HepG2 (cell line): ENCODE results near the gene FAM222B. TPM values are rescaled to one million over a fixed set of nuclear protein-coding genes. Genes with fewer than 3 reads are reported as not detected.

Experiments used
- ARNTL ChIP-seq: sonication (generic); formaldehyde crosslinking; IDR thresholded peaks from 2 replicates; pipeline ENCODE4 v1.4.0; 2020; ENCODE audit warnings: mild to moderate bottlenecking, missing genetic modification reagents
- EED ChIP-seq: sonication (generic); formaldehyde crosslinking; IDR thresholded peaks from 2 replicates; pipeline ENCODE4 v1.5.0; 2020; ENCODE audit warnings: mild to moderate bottlenecking, missing genetic modification reagents
- FIP1L1 ChIP-seq: fragments of 200-400 bp; formaldehyde crosslinking; IDR thresholded peaks from 2 replicates; pipeline ENCODE4 v1.6.1; 2018; ENCODE audit warnings: low read depth, mild to moderate bottlenecking, low read length, moderate library complexity, borderline replicate concordance; ENCODE audit not compliant: insufficient read depth
- GTF3A ChIP-seq: sonication (generic); formaldehyde crosslinking; conservative IDR thresholded peaks from 2 replicates; pipeline ENCODE4 v1.4.0; 2020; ENCODE audit warnings: mild to moderate bottlenecking, missing genetic modification reagents
- JUNB ChIP-seq: sonication (generic); formaldehyde crosslinking; IDR thresholded peaks from 2 replicates; pipeline ENCODE4 v1.8.0; 2022; ENCODE audit warnings: missing genetic modification reagents, mild to moderate bottlenecking, borderline replicate concordance
- MIER2 ChIP-seq: IDR thresholded peaks from 2 replicates; pipeline ENCODE4 v1.6.1; 2016; ENCODE audit warnings: missing biosample characterization, missing genetic modification reagents
- PAX8 ChIP-seq: sonication (generic); formaldehyde crosslinking; IDR thresholded peaks from 2 replicates; pipeline ENCODE4 v1.8.0; 2022; ENCODE audit warnings: mild to moderate bottlenecking, missing genetic modification reagents, borderline replicate concordance
- TCF7 ChIP-seq: sonication (generic); IDR thresholded peaks from 2 replicates; pipeline ENCODE4 v1.6.1; 2016; ENCODE audit warnings: antibody characterized with exemption, low read depth
- WIZ ChIP-seq: sonication (generic); formaldehyde crosslinking; IDR thresholded peaks from 2 replicates; pipeline ENCODE4 v1.5.1; 2020; ENCODE audit warnings: mild to moderate bottlenecking, missing genetic modification reagents
- ZBTB20 ChIP-seq: sonication (generic); formaldehyde crosslinking; IDR thresholded peaks from 2 replicates; pipeline ENCODE4 v1.8.1; 2023; ENCODE audit warnings: missing genetic modification reagents, low read depth, mild to moderate bottlenecking, borderline replicate concordance
- ZBTB8A ChIP-seq: sonication (generic); formaldehyde crosslinking; IDR thresholded peaks from 2 replicates; pipeline ENCODE4 v1.4.0; 2020; ENCODE audit warnings: mild to moderate bottlenecking, low read depth, missing genetic modification reagents, borderline replicate concordance
- ZFP82 ChIP-seq: sonication (generic); formaldehyde crosslinking; IDR thresholded peaks from 2 replicates; pipeline ENCODE4 v1.5.1; 2020; ENCODE audit warnings: mild to moderate bottlenecking, missing genetic modification reagents, borderline replicate concordance
- ZNF530 ChIP-seq: sonication (generic); formaldehyde crosslinking; IDR thresholded peaks from 2 replicates; pipeline ENCODE4 v1.5.0; 2020; ENCODE audit warnings: low read depth, mild to moderate bottlenecking, missing genetic modification reagents
- ZNF557 ChIP-seq: sonication (generic); formaldehyde crosslinking; IDR thresholded peaks from 2 replicates; pipeline ENCODE4 v1.4.0; 2020; ENCODE audit warnings: missing genetic modification reagents
- ZSCAN22 ChIP-seq: sonication (generic); formaldehyde crosslinking; IDR thresholded peaks from 2 replicates; pipeline ENCODE4 v1.4.0; 2020; ENCODE audit warnings: mild to moderate bottlenecking, missing genetic modification reagents
- polyA plus RNA-seq, 8 experiments: library from polyadenylated mRNA; depleted of rRNA in 3 of 8; stranded (reverse) in 7 of 8; unstranded in 1 of 8; fragments of >200 nt; fragmentation: Illumina TruSeq in 4 of 8; extraction: Trizol in 4 of 8; gene quantifications; 2 replicates each; pipeline versions ENCODE4 v1.2.1 to v1.2.3, GENCODE V29; 2011 to 2016; ENCODE audit warnings: low read depth in 4 of 8, missing spikeins in 1 of 8, mixed read lengths in 1 of 8; ENCODE audit not compliant: insufficient read depth in 1 of 8
- total RNA-seq, 5 experiments: library from RNA; depleted of rRNA; stranded (reverse); fragments of >200 nt; fragmentation: Illumina TruSeq; extraction: Trizol; gene quantifications; 2 replicates each; pipeline ENCODE4 v1.2.3, GENCODE V29; 2016; ENCODE audit warnings: low read depth in 1 of 5
- TF ChIP-seq, protein P1 (sequence below): sonication (generic); formaldehyde crosslinking; IDR thresholded peaks from 2 replicates; pipeline ENCODE4 v1.5.1; 2020; ENCODE audit warnings: mild to moderate bottlenecking, missing genetic modification reagents
- TF ChIP-seq, protein P2 (sequence below): sonication (generic); formaldehyde crosslinking; IDR thresholded peaks from 2 replicates; pipeline ENCODE4 v1.5.1; 2020; ENCODE audit warnings: missing genetic modification reagents, mild to moderate bottlenecking, borderline replicate concordance
- TF ChIP-seq, protein P3 (sequence below): sonication (generic); formaldehyde crosslinking; IDR thresholded peaks from 2 replicates; pipeline ENCODE4 v1.5.1; 2020; ENCODE audit warnings: mild to moderate bottlenecking, missing genetic modification reagents, moderate library complexity
- TF ChIP-seq, protein P4 (sequence below): sonication (generic); formaldehyde crosslinking; IDR thresholded peaks from 2 replicates; pipeline ENCODE4 v1.5.0; 2020; ENCODE audit warnings: missing genetic modification reagents
- TF ChIP-seq, protein P5 (sequence below): IDR thresholded peaks from 2 replicates; pipeline ENCODE4 v1.6.1; 2016; ENCODE audit warnings: missing genetic modification reagents, missing compliant biosample characterization
- TF ChIP-seq, protein P6 (sequence below): sonication (generic); formaldehyde crosslinking; IDR thresholded peaks from 2 replicates; pipeline ENCODE4 v1.4.0; 2020; ENCODE audit warnings: mild to moderate bottlenecking, missing genetic modification reagents

FAM222B gene
- total and polyA plus RNA-seq, 2 of the 13 experiments (the other 11 are each of a cell fraction or from before 2014, with no cell fraction given), result 3.5 to 7.3 TPM

DNA sequence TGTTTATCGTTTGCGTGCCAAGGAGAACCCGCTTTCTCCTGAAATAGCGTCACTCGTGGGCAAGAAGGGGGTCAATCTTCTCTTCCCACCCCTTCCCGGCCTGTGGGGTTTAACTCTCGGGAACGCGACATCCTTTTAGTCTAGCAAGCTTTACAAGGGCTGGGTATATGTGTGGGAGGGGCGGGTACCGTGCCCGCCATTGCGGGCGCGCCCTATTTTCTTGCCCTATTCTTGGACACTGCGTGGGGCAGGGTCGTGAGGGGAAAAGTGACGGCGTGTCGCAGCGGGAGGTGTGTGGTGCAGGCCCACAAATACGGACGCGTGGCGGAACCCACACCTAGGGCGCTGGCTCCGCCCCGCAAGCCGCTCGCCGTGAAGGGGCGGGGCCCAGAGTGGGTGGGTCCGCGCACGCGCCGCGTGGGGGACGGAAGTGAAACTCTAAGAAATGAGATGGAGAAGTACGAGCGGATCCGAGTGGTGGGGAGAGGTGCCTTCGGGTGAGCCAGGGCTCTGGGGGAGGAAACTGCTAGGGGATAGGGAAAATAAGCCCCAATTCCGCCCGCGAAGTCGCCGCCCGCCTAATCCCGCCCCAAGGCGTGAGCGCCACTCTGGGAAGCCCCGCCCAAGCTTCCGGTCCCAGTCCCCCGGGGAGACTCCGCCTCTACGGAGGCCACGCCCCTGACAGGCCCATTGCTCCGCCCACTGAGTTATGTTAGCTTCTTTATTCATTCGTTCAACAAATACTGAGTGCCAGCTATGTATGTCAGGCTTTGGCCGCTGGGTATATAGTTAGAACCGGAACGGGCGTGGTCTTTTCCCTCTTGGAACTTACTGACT, 114.0 kb downstream of the FAM222B start, which contains the start of gene NEK8 (continued):
- TF ChIP-seq, protein P1, sequence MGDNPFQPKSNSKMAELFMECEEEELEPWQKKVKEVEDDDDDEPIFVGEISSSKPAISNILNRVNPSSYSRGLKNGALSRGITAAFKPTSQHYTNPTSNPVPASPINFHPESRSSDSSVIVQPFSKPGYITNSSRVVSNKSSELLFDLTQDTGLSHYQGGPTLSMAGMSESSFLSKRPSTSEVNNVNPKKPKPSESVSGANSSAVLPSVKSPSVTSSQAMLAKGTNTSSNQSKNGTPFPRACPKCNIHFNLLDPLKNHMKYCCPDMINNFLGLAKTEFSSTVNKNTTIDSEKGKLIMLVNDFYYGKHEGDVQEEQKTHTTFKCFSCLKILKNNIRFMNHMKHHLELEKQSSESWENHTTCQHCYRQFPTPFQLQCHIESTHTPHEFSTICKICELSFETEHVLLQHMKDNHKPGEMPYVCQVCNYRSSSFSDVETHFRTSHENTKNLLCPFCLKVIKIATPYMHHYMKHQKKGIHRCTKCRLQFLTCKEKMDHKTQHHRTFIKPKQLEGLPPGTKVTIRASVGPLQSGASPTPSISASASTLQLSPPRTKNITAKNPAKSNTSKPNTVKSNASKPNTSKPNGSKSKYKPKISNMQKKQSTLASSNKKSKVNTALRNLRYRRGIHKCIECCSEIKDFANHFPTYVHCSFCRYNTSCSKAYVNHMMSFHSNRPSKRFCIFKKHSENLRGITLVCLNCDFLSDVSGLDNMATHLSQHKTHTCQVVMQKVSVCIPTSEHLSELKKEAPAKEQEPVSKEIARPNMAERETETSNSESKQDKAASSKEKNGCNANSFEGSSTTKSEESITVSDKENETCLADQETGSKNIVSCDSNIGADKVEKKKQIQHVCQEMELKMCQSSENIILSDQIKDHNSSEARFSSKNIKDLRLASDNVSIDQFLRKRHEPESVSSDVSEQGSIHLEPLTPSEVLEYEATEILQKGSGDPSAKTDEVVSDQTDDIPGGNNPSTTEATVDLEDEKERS (CRISPR knock-in tag), result no peak
- TF ChIP-seq MIER2 (CRISPR knock-in tag) (no peak), ZNF557 (CRISPR knock-in tag) (no peak), EED (CRISPR knock-in tag) (0 out of 2 replicates have a peak, but pooled peaks have one; percentile 54), ZFP82 (CRISPR knock-in tag) (0 out of 2 replicates have a peak, but pooled peaks have one; percentile 72), WIZ (CRISPR knock-in tag) (no peak), ZSCAN22 (no peak), JUNB (no peak), ZBTB20 (CRISPR knock-in tag) (peak; percentile 11; the same call in 1 of the 2 replicates), ZNF530 (CRISPR knock-in tag) (no peak), TCF7 (no peak), FIP1L1 (no peak), GTF3A (no peak), ARNTL (CRISPR knock-in tag) (peak; percentile 76; the same call in 1 of the 2 replicates), ZBTB8A (CRISPR knock-in tag) (no peak), PAX8 (CRISPR knock-in tag) (no peak)
- TF ChIP-seq, protein P2, sequence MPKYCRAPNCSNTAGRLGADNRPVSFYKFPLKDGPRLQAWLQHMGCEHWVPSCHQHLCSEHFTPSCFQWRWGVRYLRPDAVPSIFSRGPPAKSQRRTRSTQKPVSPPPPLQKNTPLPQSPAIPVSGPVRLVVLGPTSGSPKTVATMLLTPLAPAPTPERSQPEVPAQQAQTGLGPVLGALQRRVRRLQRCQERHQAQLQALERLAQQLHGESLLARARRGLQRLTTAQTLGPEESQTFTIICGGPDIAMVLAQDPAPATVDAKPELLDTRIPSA, result no peak
- TF ChIP-seq, protein P3, sequence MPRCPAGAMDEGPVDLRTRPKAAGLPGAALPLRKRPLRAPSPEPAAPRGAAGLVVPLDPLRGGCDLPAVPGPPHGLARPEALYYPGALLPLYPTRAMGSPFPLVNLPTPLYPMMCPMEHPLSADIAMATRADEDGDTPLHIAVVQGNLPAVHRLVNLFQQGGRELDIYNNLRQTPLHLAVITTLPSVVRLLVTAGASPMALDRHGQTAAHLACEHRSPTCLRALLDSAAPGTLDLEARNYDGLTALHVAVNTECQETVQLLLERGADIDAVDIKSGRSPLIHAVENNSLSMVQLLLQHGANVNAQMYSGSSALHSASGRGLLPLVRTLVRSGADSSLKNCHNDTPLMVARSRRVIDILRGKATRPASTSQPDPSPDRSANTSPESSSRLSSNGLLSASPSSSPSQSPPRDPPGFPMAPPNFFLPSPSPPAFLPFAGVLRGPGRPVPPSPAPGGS (CRISPR knock-in tag), result peak; percentile 67
- TF ChIP-seq, protein P4, sequence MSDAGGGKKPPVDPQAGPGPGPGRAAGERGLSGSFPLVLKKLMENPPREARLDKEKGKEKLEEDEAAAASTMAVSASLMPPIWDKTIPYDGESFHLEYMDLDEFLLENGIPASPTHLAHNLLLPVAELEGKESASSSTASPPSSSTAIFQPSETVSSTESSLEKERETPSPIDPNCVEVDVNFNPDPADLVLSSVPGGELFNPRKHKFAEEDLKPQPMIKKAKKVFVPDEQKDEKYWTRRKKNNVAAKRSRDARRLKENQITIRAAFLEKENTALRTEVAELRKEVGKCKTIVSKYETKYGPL (CRISPR knock-in tag), result no peak
- TF ChIP-seq, protein P5, sequence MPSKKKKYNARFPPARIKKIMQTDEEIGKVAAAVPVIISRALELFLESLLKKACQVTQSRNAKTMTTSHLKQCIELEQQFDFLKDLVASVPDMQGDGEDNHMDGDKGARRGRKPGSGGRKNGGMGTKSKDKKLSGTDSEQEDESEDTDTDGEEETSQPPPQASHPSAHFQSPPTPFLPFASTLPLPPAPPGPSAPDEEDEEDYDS (CRISPR knock-in tag), result peak; percentile 87
- TF ChIP-seq, protein P6, sequence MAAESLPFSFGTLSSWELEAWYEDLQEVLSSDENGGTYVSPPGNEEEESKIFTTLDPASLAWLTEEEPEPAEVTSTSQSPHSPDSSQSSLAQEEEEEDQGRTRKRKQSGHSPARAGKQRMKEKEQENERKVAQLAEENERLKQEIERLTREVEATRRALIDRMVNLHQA, result no peak
